Endothelial cell of umbilical vein (primary cell): Measurements from ENCODE around the gene CTTNBP2. TPM values are rescaled to one million over a fixed set of nuclear protein-coding genes. Genes with fewer than 3 reads are reported as not detected.

Experiments
- BruUV-seq: library from RNA; stranded (reverse); fragments of 400-500 nt; replicated peaks from 2 replicates; lab custom pipeline; 2021; lab: Mats Ljungman, UMichigan
- CTCF ChIA-PET: fragments of 300-600, 350-600 bp; sonication (Branson Sonifier 250); formaldehyde crosslinking; loops from one replicate; lab custom pipeline; 2021; ENCODE audit warnings: antibody characterized with exemption, inconsistent platforms; lab: Charles Lee
- POLR2A ChIA-PET: fragments of 300-600, 350-600 bp; sonication (Branson Sonifier 250); formaldehyde crosslinking; loops from one replicate; lab custom pipeline; 2021; ENCODE audit warnings: antibody characterized with exemption, inconsistent platforms; lab: Charles Lee
- DNase-seq: peaks from one replicate; pipeline ENCODE4 v3.0.0-alpha.2; 2011; ENCODE audit warnings: low read depth, low spot score
- FAIRE-seq: peaks from 2 replicates; lab custom pipeline; 2011; peaks lifted over from hg19 to GRCh38; lab: Jason Lieb, UNC
- H2AFZ ChIP-seq: 2 replicates; pipeline ENCODE4 v1.6.0; 2012; ENCODE audit warnings: low read depth, low read length, control low read depth, inconsistent platforms
- H3K27ac ChIP-seq: 2 replicates; pipeline ENCODE4 v1.5.1; 2011; ENCODE audit warnings: low read depth, mild to moderate bottlenecking, control low read depth, low read length, moderate library complexity; ENCODE audit not compliant: insufficient read depth
- H3K27me3 ChIP-seq, 2 experiments: 2 replicates each; pipeline versions ENCODE4 v1.6.0 to v1.6.1; 2011; ENCODE audit warnings: low read length in 2 of 2, mixed read lengths in 1 of 2; ENCODE audit not compliant: control insufficient read depth in 2 of 2, insufficient read depth in 2 of 2
- H3K36me3 ChIP-seq, 2 experiments: 2 replicates in 1 of 2; 3 replicates in 1 of 2; pipeline ENCODE4 v1.5.1; 2011; ENCODE audit warnings: low read length in 2 of 2, mild to moderate bottlenecking in 1 of 2, moderate library complexity in 1 of 2; ENCODE audit not compliant: control insufficient read depth in 2 of 2, insufficient read depth in 2 of 2; ENCODE audit errors: extremely low read depth in 1 of 2
- H3K4me1 ChIP-seq: 3 replicates; pipeline ENCODE4 v1.5.1; 2011; ENCODE audit warnings: mild to moderate bottlenecking, low read length; ENCODE audit not compliant: control insufficient read depth, insufficient read depth; ENCODE audit errors: extremely low read depth
- H3K4me2 ChIP-seq: 2 replicates; pipeline ENCODE4 v1.6.1; 2011; ENCODE audit warnings: low read length, control low read depth, mixed read lengths; ENCODE audit not compliant: insufficient read depth
- H3K4me3 ChIP-seq, 3 experiments: fragments of 200-600 bp in 1 of 3; sonication (generic), shearing (Covaris generic) in 1 of 3; replicated peaks in 1 of 3; 2 replicates each; pipeline ENCODE4 v1.5.1; 2011 to 2016; ENCODE audit warnings: control low read depth in 3 of 3, low read length in 3 of 3, mild to moderate bottlenecking in 2 of 3, inconsistent platforms in 1 of 3, low read depth in 1 of 3, moderate library complexity in 1 of 3; ENCODE audit not compliant: insufficient read depth in 1 of 3
- H3K79me2 ChIP-seq: 2 replicates; pipeline ENCODE4 v1.6.0; 2012; ENCODE audit warnings: low read length, inconsistent platforms; ENCODE audit not compliant: control insufficient read depth, insufficient read depth
- H3K9ac ChIP-seq: replicated peaks from 2 replicates; pipeline ENCODE3; 2011; ENCODE audit warnings: low read length, control low read depth; ENCODE audit not compliant: insufficient read depth; ENCODE audit errors: extremely low read depth
- H3K9me1 ChIP-seq: replicated peaks from 3 replicates; pipeline ENCODE4 v1.6.0; 2011; ENCODE audit warnings: mild to moderate bottlenecking, low read length; ENCODE audit not compliant: control insufficient read depth, insufficient read depth; ENCODE audit errors: extremely low read depth
- H3K9me3 ChIP-seq: replicated peaks from 2 replicates; pipeline ENCODE4 v1.5.1; 2012; ENCODE audit warnings: low read length, inconsistent platforms; ENCODE audit not compliant: control insufficient read depth, insufficient read depth
- H4K20me1 ChIP-seq: replicated peaks from 2 replicates; pipeline ENCODE3; 2011; ENCODE audit warnings: mild to moderate bottlenecking, low read length; ENCODE audit not compliant: control insufficient read depth, insufficient read depth; ENCODE audit errors: extremely low read depth
- CTCF ChIP-seq, 2 donors: IDR thresholded peaks; 1 replicate in 1 of 2; 2 replicates in 1 of 2; pipeline ENCODE4 v1.5.1; 2011; ENCODE audit warnings: low read length in 2 of 2, mild to moderate bottlenecking in 2 of 2, moderate library complexity in 2 of 2, control low read depth in 1 of 2, inconsistent platforms in 1 of 2, low read depth in 1 of 2; ENCODE audit not compliant: insufficient read depth in 1 of 2; ENCODE audit errors: extremely low read depth in 1 of 2
- EZH2 ChIP-seq: IDR thresholded peaks from 2 replicates; pipeline ENCODE4 v1.6.1; 2012; ENCODE audit warnings: borderline replicate concordance, low read depth, mild to moderate bottlenecking, moderate library complexity, low read length, inconsistent platforms; ENCODE audit not compliant: severe bottlenecking
- FOS ChIP-seq: IDR thresholded peaks from 2 replicates; pipeline ENCODE4 v1.6.1; 2011; ENCODE audit warnings: mild to moderate bottlenecking, low read length, moderate library complexity, borderline replicate concordance; ENCODE audit not compliant: insufficient read depth
- GATA2 ChIP-seq: IDR thresholded peaks from 2 replicates; pipeline ENCODE4 v1.7.0; 2011; ENCODE audit warnings: low read depth, mild to moderate bottlenecking, moderate library complexity, mixed read lengths, low read length; ENCODE audit not compliant: insufficient read length, insufficient read depth
- JUN ChIP-seq: IDR thresholded peaks from 2 replicates; pipeline ENCODE4 v1.6.1; 2011; ENCODE audit warnings: borderline replicate concordance, low read depth; ENCODE audit not compliant: insufficient read length, insufficient read depth
- MAX ChIP-seq: IDR thresholded peaks from 2 replicates; pipeline ENCODE4 v1.6.1; 2011; ENCODE audit not compliant: insufficient read depth, insufficient read length
- MYC ChIP-seq: IDR thresholded peaks from one replicate; pipeline ENCODE4 v1.6.1; 2011; ENCODE audit warnings: mild to moderate bottlenecking, low read depth, low read length
- POLR2A ChIP-seq: IDR thresholded peaks from 2 replicates; pipeline ENCODE4 v1.6.1; 2012; ENCODE audit warnings: low read depth, mild to moderate bottlenecking, control low read depth, low read length
- POLR2AphosphoS5 ChIP-seq: IDR thresholded peaks from 2 replicates; pipeline ENCODE4 v1.6.1; 2012; ENCODE audit warnings: low read depth, mild to moderate bottlenecking, control low read depth, low read length, moderate library complexity; ENCODE audit not compliant: insufficient read depth
- dilution Hi-C: fragments of 300-500 bp; cut with MboI; formaldehyde crosslinking; loops from one replicate; pipeline ENCODE4 v1.15.0; 2019; ENCODE audit warnings: low sequenced_read_pairs; ENCODE audit not compliant: extremely low pct_ligation_motif_present
- intact Hi-C: fragments of 100-400 bp; cut with micrococcal nuclease; formaldehyde crosslinking; loops from one replicate; pipeline ENCODE4 v1.10.0; 2022
- polyA plus RNA-seq, 4 experiments: library from polyadenylated mRNA; depleted of rRNA in 3 of 4; stranded (reverse) in 3 of 4; unstranded in 1 of 4; fragments of >200 nt; gene quantifications; 2 replicates each; pipeline versions ENCODE4 v1.2.1 to v1.2.3, GENCODE V29; 2011 to 2012; ENCODE audit warnings: missing spikeins in 1 of 4
- total RNA-seq: library from RNA; stranded (reverse); gene quantifications from 2 replicates; pipeline ENCODE4 v1.2.3, GENCODE V29; 2021

CTTNBP2 gene
- total and polyA plus RNA-seq, 2 donors (not counting 3 experiments of a cell fraction or from before 2014, with no cell fraction given): 0.08 to 0.35 TPM

GRCh38 chr7:117774943-117775342 lies 98.3 kb downstream of the CTTNBP2 start:
- H3K9ac ChIP-seq: no peak overlapping the region
- H3K4me2 ChIP-seq: no peak overlapping the region
- H3K4me3 ChIP-seq: no peak overlapping the region
- TF ChIP-seq POLR2A (no peak), CTCF (IDR thresholded peaks at IDR 0.05; ENCODE audit: extremely low read depth in 1 of 2, insufficient read depth in 1 of 2, low read depth in 1 of 2, low read length in 2 of 2) (no peak), POLR2AphosphoS5 (no peak), MAX (no peak), JUN (no peak), FOS (no peak), MYC (no peak), EZH2 (no peak), GATA2 (no peak)
- no peaks in the 10 kb centered on the region for H3K79me2 ChIP-seq
- dilution Hi-C loops: no loop called here
- no peaks in the 10 kb centered on the region for H3K27me3 ChIP-seq
- H3K9me3 ChIP-seq: no peaks in the 10 kb centered on the region
- H3K4me1 ChIP-seq: no peaks in the 10 kb centered on the region
- no peak overlapping the region for H3K27ac ChIP-seq
- POLR2A ChIA-PET: no interaction called here
- no peak for DNase-seq
- H4K20me1 ChIP-seq: no peaks in the 10 kb centered on the region
- H3K9me1 ChIP-seq: no peaks in the 10 kb centered on the region
- no peak for FAIRE-seq
- CTCF ChIA-PET: no interaction called here
- intact Hi-C loops: no loop called here
- H2AFZ ChIP-seq: no peak overlapping the region
- no peaks in the 10 kb centered on the region for H3K36me3 ChIP-seq
- BruUV-seq: no TSS peak
